ENCODE data around the gene IL17C.

GRCh38 chr16:88634994-88635670 is 3.2 kb upstream of the IL17C start:
- TF ChIP-seq CTCF (IDR thresholded peaks at IDR 0.05) (no peak), POLR2A (IDR thresholded peaks at IDR 0.05) (no peak)
